Calu3 (cell line): ENCODE measurements around the gene OSBPL8. TPM values are rescaled to one million over a fixed set of nuclear protein-coding genes. Genes with fewer than 3 reads are reported as not detected.
"Not testable (repeated sequence)": the region's sequence is repeated elsewhere in the genome, so short reads cannot be mapped to it uniquely, and the experiment has no call there.

Experiments used
- BruUV-seq: library from RNA; stranded (reverse); fragments of 400-500 nt; replicated peaks from 2 replicates; lab custom pipeline; 2021; lab: Mats Ljungman, UMichigan
- CTCF ChIA-PET: fragments of 300-600 bp; sonication (Branson Sonifier 250); formaldehyde crosslinking; loops from one replicate; lab custom pipeline; 2022; ENCODE audit warnings: antibody characterized with exemption; lab: Charles Lee
- DNase-seq: peaks from one replicate; pipeline ENCODE4 v3.0.0; 2022
- H3K27ac Mint-ChIP-seq: one replicate; pipeline ENCODE4 v1.8.0; 2022; ENCODE audit warnings: mixed read lengths; ENCODE audit not compliant: unreplicated experiment
- H3K27me3 Mint-ChIP-seq: one replicate; pipeline ENCODE4 v1.8.0; 2022; ENCODE audit warnings: mixed read lengths; ENCODE audit not compliant: unreplicated experiment
- H3K36me3 Mint-ChIP-seq: one replicate; pipeline ENCODE4 v1.8.0; 2022; ENCODE audit warnings: mild to moderate bottlenecking, moderate library complexity, mixed read lengths; ENCODE audit not compliant: insufficient read depth, unreplicated experiment
- H3K4me1 Mint-ChIP-seq: one replicate; pipeline ENCODE4 v1.8.0; 2022; ENCODE audit warnings: mild to moderate bottlenecking, low read depth, mixed read lengths; ENCODE audit not compliant: unreplicated experiment
- H3K4me3 Mint-ChIP-seq: one replicate; pipeline ENCODE4 v1.8.0; 2022; ENCODE audit warnings: mild to moderate bottlenecking, low read depth, moderate library complexity, mixed read lengths; ENCODE audit not compliant: unreplicated experiment
- H3K9me3 Mint-ChIP-seq: one replicate; pipeline ENCODE4 v1.8.0; 2022; ENCODE audit warnings: low read depth, mixed read lengths; ENCODE audit not compliant: unreplicated experiment
- intact Hi-C: fragments of 100-400 bp; cut with micrococcal nuclease; formaldehyde crosslinking; loops from one replicate; pipeline ENCODE4 v1.10.0; 2022; ENCODE audit not compliant: unreplicated experiment
- total RNA-seq: library from RNA; stranded (reverse); gene quantifications from 2 replicates; pipeline ENCODE4 v1.2.3, GENCODE V29; 2022
- TF ChIP-seq, protein P1 (sequence below): fragments of 200-600 bp; IDR thresholded peaks from one replicate; pipeline ENCODE4 v1.8.0; 2022; ENCODE audit warnings: antibody characterized with exemption; ENCODE audit not compliant: unreplicated experiment

Gene OSBPL8
- total RNA-seq, 1 experiment from 2014 or later = 64.9 TPM

DNA sequence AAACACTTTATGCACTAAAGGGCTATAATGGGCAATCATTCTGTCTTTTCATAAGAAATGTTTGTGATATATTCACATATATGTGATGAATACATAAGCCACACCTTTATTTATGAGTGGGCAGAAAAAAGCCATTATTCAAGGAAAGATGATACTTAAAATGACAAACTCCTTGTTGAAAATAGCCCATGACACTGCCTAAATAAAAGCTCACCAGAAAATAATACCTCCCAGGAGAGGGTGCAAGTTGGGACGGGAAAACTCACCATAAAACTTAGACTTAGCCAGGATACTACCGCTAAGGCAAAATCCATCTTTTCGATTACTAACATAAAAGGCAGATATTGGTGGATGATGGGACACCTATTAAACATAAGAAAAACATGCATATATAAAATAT lies 175.6 kb downstream of the OSBPL8 start:
- TF ChIP-seq, protein P1, sequence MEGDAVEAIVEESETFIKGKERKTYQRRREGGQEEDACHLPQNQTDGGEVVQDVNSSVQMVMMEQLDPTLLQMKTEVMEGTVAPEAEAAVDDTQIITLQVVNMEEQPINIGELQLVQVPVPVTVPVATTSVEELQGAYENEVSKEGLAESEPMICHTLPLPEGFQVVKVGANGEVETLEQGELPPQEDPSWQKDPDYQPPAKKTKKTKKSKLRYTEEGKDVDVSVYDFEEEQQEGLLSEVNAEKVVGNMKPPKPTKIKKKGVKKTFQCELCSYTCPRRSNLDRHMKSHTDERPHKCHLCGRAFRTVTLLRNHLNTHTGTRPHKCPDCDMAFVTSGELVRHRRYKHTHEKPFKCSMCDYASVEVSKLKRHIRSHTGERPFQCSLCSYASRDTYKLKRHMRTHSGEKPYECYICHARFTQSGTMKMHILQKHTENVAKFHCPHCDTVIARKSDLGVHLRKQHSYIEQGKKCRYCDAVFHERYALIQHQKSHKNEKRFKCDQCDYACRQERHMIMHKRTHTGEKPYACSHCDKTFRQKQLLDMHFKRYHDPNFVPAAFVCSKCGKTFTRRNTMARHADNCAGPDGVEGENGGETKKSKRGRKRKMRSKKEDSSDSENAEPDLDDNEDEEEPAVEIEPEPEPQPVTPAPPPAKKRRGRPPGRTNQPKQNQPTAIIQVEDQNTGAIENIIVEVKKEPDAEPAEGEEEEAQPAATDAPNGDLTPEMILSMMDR = no peak
- Mint-ChIP-seq H3K27me3 (no peaks in the 10 kb centered on the region), H3K4me3 (no peak overlapping the region), H3K27ac (no peak overlapping the region), H3K9me3 (no peaks in the 10 kb centered on the region), H3K4me1 (no peaks in the 10 kb centered on the region), H3K36me3 (no peaks in the 10 kb centered on the region)
- no TSS peak for BruUV-seq
- intact Hi-C loops = no loop called here
- CTCF ChIA-PET = no interaction called here
- no peak for DNase-seq

DNA sequence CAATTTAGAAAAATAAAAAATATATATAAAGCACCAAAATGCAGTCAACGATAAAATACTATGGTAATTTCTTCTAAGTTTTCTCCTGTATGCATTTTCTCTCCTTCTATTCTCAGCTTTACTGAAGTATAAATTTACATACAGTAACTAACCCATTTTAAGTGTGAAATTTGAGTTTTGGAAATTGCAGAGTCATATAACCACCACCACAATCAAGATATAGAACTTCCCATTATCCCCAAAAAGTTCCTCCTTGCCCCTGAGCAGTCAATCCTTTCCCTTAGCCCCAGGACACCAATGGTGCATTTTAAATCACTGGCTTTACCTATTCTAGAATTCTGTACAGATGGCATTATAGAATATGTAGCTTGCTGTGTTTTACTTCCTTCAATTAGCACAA lies 180.3 kb downstream of the OSBPL8 start:
- BruUV-seq = no TSS peak
- intact Hi-C loops = loop anchor here (5.0 to 10.0 kb wide), 3 partner anchors 43 to 176 kb away; partner anchors contain the start of gene OSBPL8
- CTCF ChIA-PET = no interaction called here
- TF ChIP-seq, protein P1 = no peak
- Mint-ChIP-seq H3K9me3 (peaks cover 2% of the 10 kb centered on the region), H3K27ac (no peak overlapping the region), H3K4me3 (no peak overlapping the region), H3K4me1 (peaks cover 15% of the 10 kb centered on the region), H3K27me3 (no peaks in the 10 kb centered on the region), H3K36me3 (no peaks in the 10 kb centered on the region)
- no peak for DNase-seq

DNA sequence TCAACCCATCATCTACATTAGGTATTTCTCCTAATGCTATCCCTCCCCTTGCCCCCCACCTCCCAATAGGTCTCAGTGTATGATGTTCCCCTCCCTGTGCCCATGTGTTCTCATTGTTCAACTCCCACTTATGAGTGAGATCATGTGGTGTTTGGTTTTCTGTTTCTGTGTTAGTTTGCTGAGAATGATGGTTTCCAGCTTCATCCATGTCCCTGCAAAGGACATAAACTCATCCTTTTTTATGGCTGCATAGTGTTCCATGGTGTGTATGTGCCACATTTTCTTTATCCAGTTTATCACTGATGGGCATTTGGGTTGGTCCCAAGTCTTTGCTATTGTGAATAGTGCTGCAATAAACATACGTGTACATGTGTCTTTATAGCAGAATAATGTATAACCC lies 182.7 kb downstream of the OSBPL8 start:
- not testable (repeated sequence) for H3K4me3 Mint-ChIP-seq, BruUV-seq, H3K9me3 Mint-ChIP-seq

DNA sequence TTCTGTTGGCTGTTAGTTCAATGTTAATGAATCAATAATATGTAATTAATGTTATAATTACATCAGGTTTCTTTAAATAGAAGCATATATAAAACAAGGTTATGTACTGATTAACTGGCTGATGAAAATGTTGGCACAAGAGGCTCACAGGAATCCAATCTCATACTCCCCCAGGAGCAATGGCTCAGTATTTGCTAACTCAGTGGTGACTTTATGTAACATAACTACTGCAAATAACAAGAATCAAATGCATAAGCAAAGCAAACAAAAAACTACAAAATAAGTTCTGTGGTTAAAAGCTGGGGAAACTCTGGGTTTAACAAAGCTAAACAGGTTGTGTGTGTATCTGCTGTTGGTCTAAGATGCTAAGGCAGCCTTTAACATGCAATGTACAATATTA lies 183.6 kb downstream of the OSBPL8 start:
- H3K9me3 Mint-ChIP-seq = peaks cover 2% of the 10 kb centered on the region
- CTCF ChIA-PET = interaction anchor here (0.7 to 1.5 kb wide), 5 partner anchors 18 to 577 kb away, joined by 3 to 4 read pairs (median 3); no protein-coding TSS in a partner anchor
- H3K27ac Mint-ChIP-seq = peak overlapping the region; percentile 64
- no peak overlapping the region for H3K4me3 Mint-ChIP-seq
- no peak for DNase-seq
- H3K36me3 Mint-ChIP-seq = no peaks in the 10 kb centered on the region
- peaks cover 25% of the 10 kb centered on the region for H3K4me1 Mint-ChIP-seq
- TF ChIP-seq, protein P1 = no peak
- no TSS peak for BruUV-seq
- intact Hi-C loops = loop anchor here (5.0 to 10.0 kb wide), 3 partner anchors 46 to 179 kb away; partner anchors contain the start of gene OSBPL8
- no peaks in the 10 kb centered on the region for H3K27me3 Mint-ChIP-seq

More for the DNA sequence above, 182.7 kb downstream of the OSBPL8 start:
- peaks cover 25% of the 10 kb centered on the region for H3K4me1 Mint-ChIP-seq
- CTCF ChIA-PET = interaction anchor here (1.2 kb wide), 1 partner anchor 19 kb away, joined by 3 read pairs; no protein-coding TSS in a partner anchor
- not testable (repeated sequence) for H3K27ac Mint-ChIP-seq, H3K36me3 Mint-ChIP-seq, H3K27me3 Mint-ChIP-seq, DNase-seq
- intact Hi-C loops = loop anchor here (5.0 to 10.0 kb wide), 3 partner anchors 45 to 178 kb away; partner anchors contain the start of gene OSBPL8

DNA sequence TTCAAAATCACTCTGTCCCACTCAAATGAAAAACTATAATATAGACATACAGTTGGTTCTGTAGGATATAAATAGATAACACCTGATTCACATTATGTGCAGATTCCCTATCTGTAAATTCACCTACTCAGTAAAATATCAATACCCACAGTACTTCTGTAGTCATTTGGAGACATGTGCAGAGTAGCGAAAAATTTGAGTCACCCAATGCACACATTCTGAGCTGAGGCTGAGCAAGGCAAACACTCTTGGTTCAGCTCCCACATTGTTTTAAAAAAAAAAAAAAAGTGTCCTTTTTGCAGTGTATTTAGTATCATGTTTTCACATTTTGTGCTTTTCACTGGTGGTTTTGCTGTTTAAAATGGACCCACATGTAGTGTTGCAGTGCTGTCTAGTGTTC lies 184.1 kb downstream of the OSBPL8 start:
- no peaks in the 10 kb centered on the region for H3K27me3 Mint-ChIP-seq
- no TSS peak for BruUV-seq
- peaks cover 2% of the 10 kb centered on the region for H3K9me3 Mint-ChIP-seq
- DNase-seq = no peak
- intact Hi-C loops = loop anchor here (5.0 to 10.0 kb wide), 3 partner anchors 47 to 179 kb away; partner anchors contain the start of gene OSBPL8
- CTCF ChIA-PET = interaction anchor here (0.6 to 1.5 kb wide), 7 partner anchors 18 to 577 kb away, joined by 3 to 4 read pairs (median 3); no protein-coding TSS in a partner anchor
- peaks cover 25% of the 10 kb centered on the region for H3K4me1 Mint-ChIP-seq
- H3K4me3 Mint-ChIP-seq = no peak overlapping the region
- no peaks in the 10 kb centered on the region for H3K36me3 Mint-ChIP-seq
- H3K27ac Mint-ChIP-seq = peak overlapping the region; percentile 64
- TF ChIP-seq, protein P1 = no peak
